Parathyroid adenoma (tissue), 2 donors: ENCODE measurements around the gene SPSB2.

Experiments used
- H2AFZ ChIP-seq: fragments of 300-600 bp; sonication (generic); one replicate; pipeline ENCODE4 v1.7.0; 2017; ENCODE audit warnings: antibody characterized with exemption, mild to moderate bottlenecking
- H3K27ac ChIP-seq: fragments of 300-600 bp; sonication (generic); one replicate; pipeline ENCODE4 v1.7.0; 2017
- H3K27me3 ChIP-seq: fragments of 300-600 bp; sonication (generic); one replicate; pipeline ENCODE4 v1.7.0; 2017; ENCODE audit warnings: low read length; ENCODE audit not compliant: control insufficient read depth, insufficient read depth
- H3K36me3 ChIP-seq: fragments of 300-600 bp; sonication (generic); one replicate; pipeline ENCODE4 v1.7.0; 2017; ENCODE audit warnings: low read length; ENCODE audit not compliant: control insufficient read depth, insufficient read depth
- H3K4me1 ChIP-seq: fragments of 300-600 bp; sonication (generic); one replicate; pipeline ENCODE4 v1.7.0; 2017; ENCODE audit warnings: control low read depth
- H3K4me2 ChIP-seq: fragments of 300-600 bp; sonication (generic); one replicate; pipeline ENCODE4 v1.7.0; 2017; ENCODE audit warnings: low read length
- H3K4me3 ChIP-seq: fragments of 300-600 bp; sonication (generic); one replicate; pipeline ENCODE4 v1.7.0; 2017; ENCODE audit warnings: low read depth, low read length
- H3K79me2 ChIP-seq: fragments of 300-600 bp; sonication (generic); one replicate; pipeline ENCODE4 v1.7.0; 2017; ENCODE audit warnings: control low read depth
- H3K9ac ChIP-seq: fragments of 300-600 bp; sonication (generic); one replicate; pipeline ENCODE4 v1.7.0; 2017; ENCODE audit warnings: mild to moderate bottlenecking
- H3K9me3 ChIP-seq: fragments of 300-600 bp; sonication (generic); one replicate; pipeline ENCODE4 v1.7.0; 2017; ENCODE audit warnings: low read length; ENCODE audit not compliant: control insufficient read depth
- CTCF ChIP-seq: fragments of 300-600 bp; sonication (generic); IDR thresholded peaks from one replicate; pipeline ENCODE4 v1.7.0; 2017; ENCODE audit warnings: antibody characterized with exemption, mild to moderate bottlenecking
- donor health status: primary hyperparathyroidism.

Gene SPSB2

DNA sequence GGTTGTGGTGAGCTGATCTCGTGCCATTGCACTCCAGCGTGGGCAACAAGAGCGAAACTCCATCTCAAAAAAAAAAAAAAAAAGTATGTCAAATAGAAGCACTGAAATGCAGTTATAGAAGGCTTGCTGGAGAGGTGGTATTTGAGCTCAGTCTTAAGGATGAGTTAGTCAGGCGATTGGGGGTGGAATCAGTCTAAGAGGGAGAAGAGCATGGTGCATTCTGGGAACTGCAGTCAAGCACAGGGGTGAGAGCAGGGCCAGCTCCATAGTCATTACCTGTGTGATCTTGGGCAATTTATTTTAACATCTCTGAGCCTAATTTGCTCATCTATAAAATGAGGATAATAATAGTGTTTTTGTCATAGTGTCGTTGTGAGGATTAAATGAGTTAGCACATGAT is 38.2 kb downstream of the SPSB2 start:
- H3K4me3 ChIP-seq: no peak overlapping the region
- peaks cover under 1% of the 10 kb centered on the region for H3K4me1 ChIP-seq
- TF ChIP-seq CTCF: no peak
- H2AFZ ChIP-seq: no peak overlapping the region
- no peaks in the 10 kb centered on the region for H3K27me3 ChIP-seq
- no peaks in the 10 kb centered on the region for H3K36me3 ChIP-seq
- no peaks in the 10 kb centered on the region for H3K79me2 ChIP-seq
- no peak overlapping the region for H3K27ac ChIP-seq
- H3K9ac ChIP-seq: no peak overlapping the region
- no peak overlapping the region for H3K4me2 ChIP-seq
- no peaks in the 10 kb centered on the region for H3K9me3 ChIP-seq

GRCh38 chr12:6834254-6834653 is 38.8 kb downstream of the SPSB2 start:
- H3K27me3 ChIP-seq: no peaks in the 10 kb centered on the region
- no peaks in the 10 kb centered on the region for H3K79me2 ChIP-seq
- TF ChIP-seq CTCF: no peak
- H3K36me3 ChIP-seq: no peaks in the 10 kb centered on the region
- no peak overlapping the region for H3K9ac ChIP-seq
- H3K4me1 ChIP-seq: peaks cover 3% of the 10 kb centered on the region
- H3K4me3 ChIP-seq: no peak overlapping the region
- H3K27ac ChIP-seq: no peak overlapping the region
- no peak overlapping the region for H2AFZ ChIP-seq
- no peak overlapping the region for H3K4me2 ChIP-seq
- H3K9me3 ChIP-seq: no peaks in the 10 kb centered on the region

DNA sequence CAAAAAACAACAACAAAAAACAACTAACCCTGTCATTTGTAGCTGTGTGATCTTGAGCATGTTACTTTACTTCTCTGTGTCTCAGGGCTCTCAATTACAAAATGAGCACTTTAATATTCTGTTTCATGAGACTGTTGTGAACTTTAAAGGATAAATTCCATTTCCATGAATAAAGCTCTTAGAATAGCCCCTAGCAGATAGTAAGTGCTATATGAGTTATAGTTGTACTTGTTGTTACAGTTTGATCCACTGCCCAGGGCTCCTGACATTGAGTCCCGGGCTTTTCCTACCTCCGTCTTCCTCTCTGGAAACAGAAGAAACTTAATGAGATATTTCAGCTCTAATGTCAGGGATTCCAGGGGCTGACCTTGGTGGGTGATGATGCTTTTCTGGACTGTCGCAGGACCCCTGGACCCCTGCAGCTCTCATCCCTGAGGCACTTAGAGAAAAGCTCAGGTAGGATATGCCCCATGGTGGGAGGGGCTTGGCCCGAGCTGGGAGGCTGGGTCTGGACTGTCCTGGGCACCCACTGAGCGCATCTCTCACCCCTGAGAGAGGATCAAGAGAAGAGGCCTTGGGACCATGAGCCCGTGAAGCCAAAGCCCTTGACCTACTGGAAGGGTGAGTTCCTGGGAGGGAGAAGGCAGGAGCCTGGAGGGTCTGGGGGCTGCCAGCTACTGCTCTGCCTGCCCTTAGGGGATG is 39.8 kb downstream of the SPSB2 start:
- peaks cover 3% of the 10 kb centered on the region for H3K4me1 ChIP-seq
- H3K4me3 ChIP-seq: no peak overlapping the region
- no peak for TF ChIP-seq CTCF
- H3K9me3 ChIP-seq: no peaks in the 10 kb centered on the region
- no peak overlapping the region for H3K4me2 ChIP-seq
- no peaks in the 10 kb centered on the region for H3K79me2 ChIP-seq
- H3K27ac ChIP-seq: no peak overlapping the region
- H2AFZ ChIP-seq: no peak overlapping the region
- no peaks in the 10 kb centered on the region for H3K36me3 ChIP-seq
- H3K9ac ChIP-seq: no peak overlapping the region
- H3K27me3 ChIP-seq: no peaks in the 10 kb centered on the region

DNA sequence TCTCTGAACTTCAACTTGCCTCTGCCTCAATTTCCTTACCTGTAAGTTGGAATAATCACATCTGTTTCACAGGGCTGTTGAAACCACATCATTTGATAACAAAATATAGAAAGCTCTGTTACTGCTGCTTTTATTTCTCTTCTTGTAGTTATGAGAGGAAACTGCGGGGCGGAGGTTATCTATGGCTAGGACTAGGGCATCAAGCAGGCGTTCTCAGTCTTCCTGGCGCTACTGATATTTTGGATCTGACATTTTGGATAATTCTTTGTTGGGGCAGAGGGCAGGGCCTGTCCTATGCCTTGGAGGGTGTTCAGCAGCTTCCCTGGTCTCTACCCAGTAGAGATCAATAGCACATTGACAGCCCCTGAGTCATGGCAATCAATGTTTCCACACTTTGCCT is 41.0 kb downstream of the SPSB2 start:
- Histone ChIP-seq H3K9ac (no peak overlapping the region), H3K36me3 (no peaks in the 10 kb centered on the region)

More for the DNA sequence above, 41.0 kb downstream of the SPSB2 start:
- H3K79me2 ChIP-seq: no peaks in the 10 kb centered on the region
- peaks cover 7% of the 10 kb centered on the region for H3K4me1 ChIP-seq
- H3K9me3 ChIP-seq: no peaks in the 10 kb centered on the region
- no peak for TF ChIP-seq CTCF
- H3K4me2 ChIP-seq: no peak overlapping the region
- no peak overlapping the region for H3K4me3 ChIP-seq
- no peak overlapping the region for H2AFZ ChIP-seq
- H3K27me3 ChIP-seq: no peaks in the 10 kb centered on the region
- no peak overlapping the region for H3K27ac ChIP-seq
